Kidney epithelial cell (primary cell): ENCODE results near the gene KCNG1. TPM values are rescaled to one million over a fixed set of nuclear protein-coding genes. Genes with fewer than 3 reads are reported as not detected.
A peak's percentile ranks its signal among the peaks of the same experiment; 100 is the strongest.

Experiments
- DNase-seq: peaks from one replicate; pipeline ENCODE4 v3.0.0-alpha.2; 2010; ENCODE audit warnings: low read depth
- H3K27me3 ChIP-seq: 2 replicates; pipeline ENCODE4 v1.6.0; 2011; ENCODE audit warnings: low read length; ENCODE audit not compliant: control insufficient read depth, insufficient read depth
- H3K36me3 ChIP-seq: 2 replicates; pipeline ENCODE4 v1.5.1; 2011; ENCODE audit warnings: low read length; ENCODE audit not compliant: control insufficient read depth, insufficient read depth
- H3K4me3 ChIP-seq: 2 replicates; pipeline ENCODE4 v1.5.1; 2011; ENCODE audit warnings: low read depth, mild to moderate bottlenecking, control low read depth, low read length
- total RNA-seq: library from RNA; depleted of rRNA; stranded (reverse); fragments of >200 nt; gene quantifications from 2 replicates; pipeline ENCODE4 v1.2.3, GENCODE V29; 2015
- TF ChIP-seq, protein P1 (sequence below): IDR thresholded peaks from 2 replicates; pipeline ENCODE4 v1.5.1; 2011; ENCODE audit warnings: mild to moderate bottlenecking, moderate library complexity, low read length, control low read depth, inconsistent platforms; ENCODE audit not compliant: insufficient read depth, poor library complexity, severe bottlenecking

KCNG1 gene
- total RNA-seq, 1 donor from 2014 or later = 50.8 TPM

DNA sequence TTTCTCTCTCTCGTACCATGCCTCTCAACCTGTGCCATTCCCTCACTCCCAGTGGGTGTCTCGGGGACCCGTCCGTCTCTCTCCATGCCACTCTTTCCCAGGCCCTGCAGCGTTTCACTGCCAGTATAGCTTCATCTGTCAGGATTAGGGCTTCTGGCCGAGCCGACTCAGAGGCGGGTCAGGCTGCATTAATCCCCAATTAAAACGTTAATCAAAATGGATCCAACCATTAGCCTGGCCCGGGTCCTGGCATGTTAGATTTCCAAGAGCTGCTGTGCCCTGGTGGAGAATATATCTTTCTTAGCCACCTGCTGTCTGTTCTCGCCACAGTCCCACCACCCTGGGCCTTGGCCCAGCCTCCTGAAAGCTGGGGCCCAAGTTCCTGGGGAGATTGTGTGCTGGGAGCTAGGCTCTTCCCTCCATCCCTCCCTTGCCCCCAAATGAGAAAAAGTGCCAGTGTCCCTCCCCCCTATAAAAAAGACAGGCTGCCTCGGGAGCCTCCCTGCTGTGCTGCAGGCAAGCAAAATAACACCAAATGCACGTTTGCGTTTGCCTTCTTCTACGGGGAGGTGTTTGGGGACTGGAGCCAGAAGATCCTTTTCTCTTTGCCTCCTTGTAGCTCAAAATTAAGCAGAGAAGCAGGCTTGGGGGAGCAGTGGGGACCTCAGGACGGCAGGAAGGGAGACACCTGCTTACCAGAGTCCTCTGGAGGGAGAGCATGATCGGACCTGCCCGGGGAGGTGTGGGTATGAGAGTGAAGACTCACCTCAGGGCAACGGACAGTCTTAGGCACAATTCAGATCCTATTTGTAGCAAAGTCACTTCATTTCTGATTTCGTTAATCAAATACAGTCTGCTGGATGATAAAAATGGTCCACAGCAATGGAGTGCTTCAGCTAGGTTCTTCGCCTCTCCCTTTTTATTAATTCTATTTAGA, 3.0 kb downstream of the KCNG1 start:
- no peak for DNase-seq
- TF ChIP-seq, protein P1, sequence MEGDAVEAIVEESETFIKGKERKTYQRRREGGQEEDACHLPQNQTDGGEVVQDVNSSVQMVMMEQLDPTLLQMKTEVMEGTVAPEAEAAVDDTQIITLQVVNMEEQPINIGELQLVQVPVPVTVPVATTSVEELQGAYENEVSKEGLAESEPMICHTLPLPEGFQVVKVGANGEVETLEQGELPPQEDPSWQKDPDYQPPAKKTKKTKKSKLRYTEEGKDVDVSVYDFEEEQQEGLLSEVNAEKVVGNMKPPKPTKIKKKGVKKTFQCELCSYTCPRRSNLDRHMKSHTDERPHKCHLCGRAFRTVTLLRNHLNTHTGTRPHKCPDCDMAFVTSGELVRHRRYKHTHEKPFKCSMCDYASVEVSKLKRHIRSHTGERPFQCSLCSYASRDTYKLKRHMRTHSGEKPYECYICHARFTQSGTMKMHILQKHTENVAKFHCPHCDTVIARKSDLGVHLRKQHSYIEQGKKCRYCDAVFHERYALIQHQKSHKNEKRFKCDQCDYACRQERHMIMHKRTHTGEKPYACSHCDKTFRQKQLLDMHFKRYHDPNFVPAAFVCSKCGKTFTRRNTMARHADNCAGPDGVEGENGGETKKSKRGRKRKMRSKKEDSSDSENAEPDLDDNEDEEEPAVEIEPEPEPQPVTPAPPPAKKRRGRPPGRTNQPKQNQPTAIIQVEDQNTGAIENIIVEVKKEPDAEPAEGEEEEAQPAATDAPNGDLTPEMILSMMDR = no peak
- no peak overlapping the region for H3K4me3 ChIP-seq
- H3K36me3 ChIP-seq = no peaks in the 10 kb centered on the region
- peaks cover 40% of the 10 kb centered on the region for H3K27me3 ChIP-seq

DNA sequence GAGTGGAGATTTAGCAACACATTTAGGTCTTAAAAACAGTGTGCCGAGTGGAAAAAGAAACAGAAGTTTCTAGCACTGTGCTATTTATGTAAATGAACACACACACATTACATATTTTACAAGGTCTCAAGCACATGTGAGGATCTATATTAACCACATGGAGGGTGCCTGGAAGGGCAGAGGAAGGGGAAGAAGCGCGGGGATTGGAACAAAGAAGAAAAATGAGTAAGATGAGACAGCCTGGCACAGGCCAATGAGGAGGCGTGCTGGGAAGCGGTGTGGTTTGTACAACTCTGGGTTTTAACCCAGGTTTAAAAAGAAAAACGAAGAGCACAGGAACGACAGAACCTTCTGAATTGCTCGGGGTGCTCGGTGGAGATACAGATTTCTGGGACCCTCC, 5.7 kb downstream of the KCNG1 start:
- DNase-seq = no peak
- TF ChIP-seq, protein P1 = no peak
- no peaks in the 10 kb centered on the region for H3K36me3 ChIP-seq
- H3K4me3 ChIP-seq = no peak overlapping the region
- H3K27me3 ChIP-seq = peaks cover 18% of the 10 kb centered on the region

DNA sequence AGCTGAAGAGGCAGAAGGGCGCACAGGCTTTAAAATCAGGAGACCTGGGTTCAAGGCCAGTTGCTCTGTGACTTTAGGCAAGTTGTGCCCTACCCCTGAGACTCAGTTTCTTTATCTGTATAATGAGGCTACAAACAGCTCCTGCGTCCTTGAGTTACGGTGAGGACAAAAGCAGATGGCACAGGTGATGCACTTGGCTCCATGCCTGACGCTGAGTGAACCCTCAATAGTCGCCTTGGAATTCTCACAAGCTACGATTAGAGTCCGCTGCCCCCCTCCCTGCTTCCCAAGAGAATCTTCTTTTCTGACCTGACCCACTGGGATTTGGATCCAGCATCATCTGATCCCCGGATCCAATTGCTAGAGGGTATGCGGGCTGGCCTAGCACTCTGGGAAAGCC, 6.4 kb downstream of the KCNG1 start:
- Histone ChIP-seq H3K27me3 (peaks cover 10% of the 10 kb centered on the region), H3K36me3 (no peaks in the 10 kb centered on the region), H3K4me3 (no peak overlapping the region)
- DNase-seq = no peak
- TF ChIP-seq, protein P1 = no peak

DNA sequence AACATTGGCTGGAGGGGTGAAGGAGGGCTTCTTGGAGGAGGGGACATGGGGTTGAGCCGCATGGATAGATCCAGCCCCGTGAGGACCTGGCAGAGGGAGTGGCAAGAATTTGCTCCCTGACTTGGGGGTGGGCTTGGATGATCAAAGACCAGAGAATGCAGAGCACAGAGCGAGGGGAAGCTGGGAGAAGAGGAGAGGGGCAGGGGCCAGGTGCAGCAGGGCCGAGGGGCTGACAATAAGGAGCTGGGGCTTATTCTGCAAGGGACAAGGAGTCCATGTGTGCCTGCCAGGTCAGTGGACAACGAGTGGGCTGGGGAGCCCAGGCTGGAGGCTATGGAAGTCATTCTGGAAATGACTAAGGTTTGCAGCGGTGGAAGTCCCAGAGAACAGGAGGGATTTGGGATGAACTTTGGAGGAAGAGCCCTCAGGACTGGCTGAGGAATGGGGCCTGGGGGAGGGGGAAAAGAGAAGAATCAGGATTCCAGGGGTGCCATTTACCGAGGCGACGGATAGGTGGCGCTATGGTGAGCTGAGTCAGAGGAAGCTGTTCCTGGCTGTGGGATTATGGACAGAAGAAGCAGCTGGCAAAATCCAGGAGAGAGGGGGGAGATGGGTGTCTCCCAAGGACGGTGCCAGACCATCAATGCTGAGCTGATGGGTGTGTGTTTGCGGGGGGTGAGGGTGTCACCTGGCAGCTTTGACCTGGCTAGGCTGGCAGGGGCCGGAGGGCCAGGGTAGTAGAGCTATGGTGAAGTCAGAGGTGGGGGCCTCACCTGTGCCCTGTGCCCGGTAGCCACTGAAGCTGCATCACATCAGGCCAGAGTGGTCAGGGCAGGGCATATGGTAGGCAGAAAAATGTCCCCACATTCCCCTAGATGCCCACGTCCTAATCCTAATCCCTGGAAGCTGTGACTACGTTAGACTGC, 7.8 kb downstream of the KCNG1 start:
- no peak overlapping the region for H3K4me3 ChIP-seq
- TF ChIP-seq, protein P1 = peak; percentile 83
- H3K36me3 ChIP-seq = no peaks in the 10 kb centered on the region
- peak; percentile 10 for DNase-seq
- no peaks in the 10 kb centered on the region for H3K27me3 ChIP-seq

DNA sequence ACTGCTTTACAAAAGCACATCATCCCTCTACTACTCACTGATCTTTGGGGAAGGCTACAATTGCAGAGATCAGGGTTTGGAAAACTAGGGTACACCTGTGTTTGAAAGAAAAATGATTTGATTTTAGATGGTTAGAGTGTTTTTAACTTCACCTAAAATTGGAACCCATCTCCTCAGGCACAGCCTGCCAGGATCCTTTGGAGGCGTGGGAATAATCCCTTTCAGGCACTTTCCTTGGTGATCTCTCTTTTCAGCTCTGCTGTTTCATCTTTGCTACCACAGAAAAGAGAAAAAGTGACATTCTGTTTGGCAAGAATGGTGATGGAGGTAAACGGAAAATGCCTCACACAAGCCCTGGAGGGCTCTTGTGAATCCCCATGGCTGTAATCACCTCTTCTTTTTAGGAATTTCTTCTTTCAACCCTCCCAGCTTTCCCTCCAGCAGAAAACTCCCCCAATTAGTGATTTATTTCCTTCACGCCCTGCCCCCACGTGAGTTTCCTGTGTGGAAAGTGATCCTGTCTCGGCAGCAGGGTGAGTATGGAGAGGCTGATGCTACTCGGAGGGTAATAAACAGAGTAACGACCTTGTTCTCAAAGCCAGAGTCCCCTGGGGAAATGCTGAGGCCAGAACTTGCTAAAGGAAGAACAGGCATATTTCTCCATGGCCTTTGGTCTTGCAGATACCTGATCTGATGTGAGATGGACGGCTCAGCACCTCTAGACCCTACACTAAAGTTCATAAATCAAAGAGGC, 9.2 kb downstream of the KCNG1 start:
- DNase-seq = no peak
- Histone ChIP-seq H3K36me3 (no peaks in the 10 kb centered on the region), H3K27me3 (no peaks in the 10 kb centered on the region), H3K4me3 (no peak overlapping the region)
- TF ChIP-seq, protein P1 = no peak
